Measurements from ENCODE around the gene ACOX3.
"Not testable (repeated sequence)": the region's sequence is repeated elsewhere in the genome, so short reads cannot be mapped to it uniquely, and the experiment has no call there.

The ACOX3 gene

DNA sequence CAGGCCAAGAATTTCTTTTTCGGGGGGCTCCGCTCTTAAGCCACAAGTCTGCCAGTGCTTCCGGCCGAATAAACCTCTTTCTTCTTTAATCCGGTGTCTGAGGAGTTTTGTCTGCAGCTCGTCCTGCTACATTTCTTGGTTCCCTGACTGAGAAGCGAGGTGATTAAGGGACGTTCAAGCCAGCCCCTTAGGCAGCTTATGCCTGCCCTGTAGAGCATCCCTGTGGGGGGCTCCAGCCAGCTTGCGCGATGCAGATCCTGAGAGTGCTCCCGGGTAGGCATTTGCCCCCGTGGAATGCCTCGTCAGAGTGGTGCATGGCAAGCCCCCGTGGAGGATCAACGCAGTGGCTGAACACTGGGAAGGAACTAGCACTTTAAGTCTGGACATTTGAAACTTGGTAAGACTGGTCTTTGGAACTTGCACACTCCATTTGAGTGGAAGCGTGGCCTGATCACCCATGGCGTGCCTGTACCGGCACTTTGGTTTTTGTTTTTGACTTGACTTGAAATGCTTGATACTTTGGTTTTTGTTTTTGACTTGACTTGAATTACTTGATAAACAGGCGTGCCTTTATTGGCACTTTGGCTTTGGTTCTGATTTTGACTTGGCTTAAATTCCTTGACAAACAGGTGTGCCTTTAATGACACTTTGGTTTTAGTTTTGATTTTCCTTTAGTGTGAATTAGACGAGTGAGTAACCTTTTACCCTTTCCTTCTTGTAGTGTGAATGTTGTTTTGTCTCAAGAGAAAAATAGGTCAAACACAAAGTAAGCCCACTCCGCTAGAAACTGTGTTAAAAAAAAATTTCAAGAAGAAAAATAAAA lies 6.1 kb downstream of the ACOX3 start:
- no peak for DNase-seq (ENCODE audit: low read depth in 2 of 2)

DNA sequence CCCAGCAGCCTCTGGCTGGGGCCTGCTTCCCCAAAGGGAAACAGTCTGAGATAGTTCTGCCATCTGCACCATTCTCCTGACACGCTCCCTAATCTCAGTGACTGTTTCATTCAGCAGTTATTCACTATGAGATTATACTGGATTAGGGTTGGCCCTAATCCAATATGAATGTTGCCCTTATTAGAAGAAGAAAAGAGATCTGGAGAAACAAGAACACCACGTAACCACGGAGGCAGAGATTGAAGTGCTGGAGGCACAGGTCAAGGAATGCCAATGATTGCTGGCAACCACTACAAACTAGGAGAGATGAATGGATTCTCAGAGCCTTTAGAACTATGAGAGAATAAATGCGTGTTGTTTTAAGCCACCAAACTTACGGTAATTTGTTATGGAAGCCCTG lies 7.4 kb downstream of the ACOX3 start:
- no peak for DNase-seq (ENCODE audit: low read depth in 2 of 2)

- no peak for DNase-seq (ENCODE audit: low read depth in 2 of 2)
These were observed 9.0 kb downstream of the ACOX3 start for GRCh38 chr4:8431553-8431952.

DNA sequence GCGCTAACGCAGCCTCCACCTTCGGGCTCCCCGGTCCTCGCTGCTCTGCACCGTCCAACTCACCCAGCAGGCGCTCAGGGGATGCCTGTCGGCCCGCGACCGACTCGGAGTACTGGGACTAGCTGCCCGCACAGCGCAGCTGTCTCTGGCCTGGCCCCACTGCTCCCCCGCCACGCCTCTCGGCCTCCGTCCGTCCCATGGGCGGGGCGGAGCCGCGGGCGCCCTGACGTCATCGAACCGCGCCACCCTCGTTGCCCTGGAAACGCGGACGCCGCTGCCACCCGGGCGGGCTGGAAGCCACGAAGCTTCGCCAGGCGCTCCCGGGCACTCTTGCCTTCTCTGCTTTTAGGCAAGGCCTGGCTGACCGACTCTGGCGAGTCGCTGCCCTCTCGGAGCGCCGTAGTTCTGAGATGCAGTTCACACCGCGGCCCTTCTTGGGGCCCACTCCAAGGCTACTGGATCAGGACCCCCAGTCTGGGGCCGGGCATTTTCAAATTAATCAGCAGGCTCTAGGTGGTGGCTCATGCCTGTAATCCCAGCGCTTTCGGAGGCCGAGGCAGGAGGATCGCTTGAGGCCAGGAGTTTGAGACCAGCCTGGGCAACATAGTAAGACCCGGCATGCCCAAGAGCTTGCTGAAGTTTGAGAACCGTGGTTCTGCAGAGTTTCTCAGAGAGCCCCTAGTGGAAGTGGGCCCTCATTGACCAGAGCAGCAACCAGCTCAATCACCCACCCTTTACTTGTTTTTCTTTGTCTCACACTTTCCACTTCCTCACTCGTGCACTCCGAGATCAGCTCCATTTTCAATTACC lies 12.0 kb downstream of the ACOX3 start:
- DNase-seq (ENCODE audit: low read depth in 2 of 2): peak; percentile 72 to 83

DNA sequence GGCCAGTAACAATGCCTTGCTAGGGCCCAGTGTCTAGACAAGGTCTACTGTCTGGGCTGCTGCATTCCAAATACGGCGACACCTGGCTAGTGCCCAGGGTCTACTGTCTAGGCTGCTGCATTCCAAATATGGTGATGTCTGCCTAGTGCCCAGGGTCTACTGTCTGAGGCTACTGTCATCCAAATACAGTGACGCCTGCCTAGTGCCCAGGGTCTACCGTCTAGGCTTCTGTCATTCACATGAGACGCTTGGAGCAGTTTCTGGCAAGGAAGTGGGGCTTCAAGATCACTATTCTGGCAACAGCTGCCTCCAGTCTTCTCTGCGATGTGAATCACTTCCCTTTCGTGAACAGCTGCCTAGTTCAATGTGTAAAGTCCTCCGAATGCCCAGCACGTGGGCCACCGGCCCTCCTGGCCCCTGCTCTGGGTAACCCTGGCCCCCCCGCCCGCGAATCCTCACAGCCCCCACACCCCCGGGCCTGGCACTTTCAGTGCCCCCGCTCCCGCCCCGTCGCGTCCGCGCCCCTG lies 12.7 kb downstream of the ACOX3 start:
- DNase-seq (ENCODE audit: low read depth in 2 of 2): no peak

GRCh38 chr4:8427262-8427661 lies 13.3 kb downstream of the ACOX3 start:
- DNase-seq (ENCODE audit: low read depth in 2 of 2): no peak

GRCh38 chr4:8422786-8423185 lies 17.7 kb downstream of the ACOX3 start:
- DNase-seq (ENCODE audit: low read depth in 2 of 2): no peak

DNA sequence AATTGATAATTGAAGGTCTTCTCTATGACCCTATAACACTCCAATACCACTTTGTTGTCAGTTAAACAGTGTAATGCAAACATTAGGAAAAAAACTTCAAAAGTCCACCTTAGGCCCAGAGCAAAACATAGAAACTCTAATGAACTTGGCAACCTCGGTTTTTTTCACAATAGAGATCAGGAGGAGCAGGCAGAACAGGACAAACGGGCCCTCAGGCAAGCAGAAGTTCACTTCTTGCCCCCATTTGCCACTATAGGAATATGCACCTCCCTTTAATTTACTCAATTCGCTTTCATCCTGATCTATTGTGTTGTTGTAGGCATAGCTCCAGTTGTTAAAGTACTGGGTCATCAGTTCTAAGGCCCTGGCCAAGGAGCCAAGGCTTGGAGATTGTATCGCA lies 18.2 kb downstream of the ACOX3 start:
- no peak for DNase-seq (ENCODE audit: low read depth in 2 of 2)

DNA sequence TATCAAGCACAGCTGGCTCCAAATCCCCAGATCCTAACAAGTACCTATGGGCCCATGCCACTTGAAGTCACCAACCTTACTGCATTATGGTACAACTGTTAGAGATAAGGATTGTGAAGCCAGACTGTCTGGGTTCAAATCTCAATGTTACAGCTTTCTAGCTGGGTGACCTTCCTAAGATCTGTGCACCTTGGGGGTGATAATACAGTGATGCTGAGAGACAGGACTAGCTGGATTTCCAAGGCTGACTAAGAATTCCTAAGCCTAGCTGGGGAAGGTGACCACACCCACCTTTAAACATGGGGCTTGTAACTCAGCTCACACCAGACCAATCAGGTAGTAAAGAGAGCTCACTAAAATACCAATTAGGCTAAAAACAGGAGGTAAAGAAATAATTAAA lies 20.4 kb downstream of the ACOX3 start:
- DNase-seq (ENCODE audit: low read depth in 2 of 2): not testable (repeated sequence)

DNA sequence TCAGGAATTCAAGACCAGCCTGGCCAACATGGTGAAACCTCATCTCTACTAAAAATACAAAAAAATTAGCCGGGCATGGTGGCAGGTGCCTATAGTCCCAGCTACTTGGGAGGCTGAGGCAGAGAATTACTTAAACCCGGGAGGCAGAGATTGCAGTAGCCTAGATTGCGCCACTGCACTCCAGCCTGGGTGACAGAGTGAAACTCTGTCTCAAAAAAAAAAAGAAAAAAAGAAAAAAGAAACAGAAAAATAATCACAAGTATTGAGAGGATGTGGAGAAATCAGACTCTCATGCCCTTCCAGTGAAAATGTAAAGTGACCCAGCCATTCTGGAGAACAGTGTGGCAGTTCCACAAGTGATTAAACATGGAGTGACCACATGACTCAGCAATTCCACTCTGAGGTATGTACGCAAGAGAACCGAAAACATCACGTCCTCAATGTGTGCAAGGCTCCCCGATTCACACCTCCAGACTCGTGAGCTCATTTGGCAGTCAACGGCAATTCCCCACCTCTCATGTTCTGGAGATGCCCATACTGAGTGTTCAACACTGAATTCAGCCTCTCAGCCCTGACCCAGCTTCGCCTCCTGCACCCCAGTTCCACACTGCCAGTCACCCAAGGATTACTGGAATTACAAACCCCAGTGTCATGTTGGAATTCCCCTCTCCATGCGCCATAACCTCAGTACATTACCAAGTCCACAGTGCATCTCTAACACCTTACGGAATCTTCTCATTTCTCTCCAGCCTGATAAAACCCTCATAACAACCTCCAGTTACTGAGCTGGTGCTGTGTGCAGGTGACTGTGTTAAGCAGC lies 21.1 kb downstream of the ACOX3 start:
- peak in 1 of 2 donors; percentile 5 for DNase-seq (ENCODE audit: low read depth in 2 of 2)

DNA sequence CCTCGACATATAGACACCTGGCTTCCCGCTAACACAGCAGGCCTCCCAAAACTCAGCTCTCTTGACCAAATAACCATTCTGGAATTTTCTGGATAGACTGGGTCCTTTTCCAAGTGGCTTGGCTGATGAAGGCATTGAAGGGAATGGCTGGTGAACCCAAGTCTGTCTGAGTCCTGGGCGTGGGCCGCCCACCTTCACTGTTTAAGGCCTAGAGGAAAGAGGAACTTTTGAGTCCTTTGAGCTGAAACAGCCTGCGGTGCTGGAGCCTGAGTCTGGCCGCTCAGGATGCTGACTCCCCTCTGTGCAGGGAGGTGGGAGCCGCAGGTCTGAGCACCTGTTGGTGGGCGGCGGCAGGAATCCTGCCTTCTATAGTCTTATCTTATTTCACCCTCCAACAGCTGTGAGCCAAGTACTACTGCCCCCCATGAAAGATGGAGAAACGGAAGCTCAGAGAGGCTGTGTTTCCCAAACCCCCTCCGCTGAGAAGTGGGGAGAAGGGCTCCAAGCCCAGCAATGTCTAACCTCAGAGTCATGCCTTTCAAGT lies 23.4 kb downstream of the ACOX3 start:
- DNase-seq (ENCODE audit: low read depth in 2 of 2): no peak

DNA sequence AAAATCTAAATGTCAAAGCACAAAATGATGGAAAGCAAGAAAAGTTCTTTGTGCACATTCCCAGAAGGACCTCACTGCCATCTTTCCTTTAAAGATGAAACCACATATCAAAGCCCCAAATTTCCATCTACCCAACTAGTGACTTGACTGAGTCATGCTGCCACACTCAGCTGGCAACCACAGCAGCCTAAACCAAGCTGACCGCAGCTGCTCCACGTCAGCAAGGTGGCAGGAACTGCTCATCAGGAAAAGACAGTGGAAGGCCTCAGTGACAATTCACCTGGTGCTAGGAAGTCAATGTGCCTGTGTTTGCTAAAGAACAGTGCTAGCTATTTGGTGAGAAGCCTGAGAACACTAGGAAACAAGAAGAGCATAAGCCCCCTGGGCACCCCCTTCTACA lies 26.1 kb downstream of the ACOX3 start:
- peak in 1 of 2 donors; percentile 13 for DNase-seq (ENCODE audit: low read depth in 2 of 2)

GRCh38 chr4:8412288-8412687 lies 28.2 kb downstream of the ACOX3 start:
- DNase-seq (ENCODE audit: low read depth in 2 of 2): no peak

DNA sequence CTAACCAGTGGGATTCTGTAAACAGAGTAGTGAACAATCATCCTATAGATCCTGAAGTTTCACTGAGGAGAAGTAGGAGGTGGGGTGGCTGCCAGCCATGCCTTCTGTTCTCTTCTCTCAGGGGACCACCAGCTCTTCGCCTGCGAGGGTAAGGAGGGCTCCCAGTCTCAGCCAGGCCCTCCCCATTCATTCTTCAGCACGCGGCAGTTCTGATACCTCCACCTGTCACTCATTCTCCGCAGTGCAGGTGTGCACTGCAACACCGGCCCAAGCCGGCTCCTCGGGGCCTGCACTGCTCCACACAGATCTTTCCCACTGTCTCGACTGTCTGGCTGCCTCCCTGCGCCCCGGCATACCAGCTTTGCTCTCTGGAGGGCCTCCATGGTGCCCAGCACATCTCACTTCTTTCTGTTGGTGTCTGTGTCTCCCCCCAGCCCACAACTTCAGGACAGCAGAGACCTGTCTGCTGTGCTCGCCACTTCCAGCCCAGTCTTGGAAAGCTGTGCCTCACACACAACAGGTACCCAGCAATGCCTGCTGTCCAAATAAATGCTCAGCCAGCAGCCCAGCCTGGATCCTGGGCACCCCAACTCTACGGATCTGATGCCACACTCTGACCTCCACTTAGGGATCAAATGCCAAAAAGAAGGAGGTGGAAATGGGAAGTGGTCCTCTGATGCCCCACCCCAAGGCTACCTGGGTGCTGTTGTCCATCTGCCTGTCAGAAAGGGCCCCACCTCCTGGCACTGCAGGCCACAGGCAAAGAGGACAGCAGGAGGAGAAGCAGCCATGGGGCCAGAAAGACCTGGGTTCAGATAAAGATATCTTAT lies 29.0 kb downstream of the ACOX3 start:
- DNase-seq (ENCODE audit: low read depth in 2 of 2): no peak

- no peak for DNase-seq (ENCODE audit: low read depth in 2 of 2)
These were observed 29.8 kb downstream of the ACOX3 start for GRCh38 chr4:8410641-8411271.

- no peak for DNase-seq (ENCODE audit: low read depth in 2 of 2)
These were observed 30.4 kb downstream of the ACOX3 start for GRCh38 chr4:8410066-8410625.

- peak; percentile 56 to 73 for DNase-seq (ENCODE audit: low read depth in 2 of 2)
These were observed 31.1 kb downstream of the ACOX3 start for GRCh38 chr4:8409264-8410065.

DNA sequence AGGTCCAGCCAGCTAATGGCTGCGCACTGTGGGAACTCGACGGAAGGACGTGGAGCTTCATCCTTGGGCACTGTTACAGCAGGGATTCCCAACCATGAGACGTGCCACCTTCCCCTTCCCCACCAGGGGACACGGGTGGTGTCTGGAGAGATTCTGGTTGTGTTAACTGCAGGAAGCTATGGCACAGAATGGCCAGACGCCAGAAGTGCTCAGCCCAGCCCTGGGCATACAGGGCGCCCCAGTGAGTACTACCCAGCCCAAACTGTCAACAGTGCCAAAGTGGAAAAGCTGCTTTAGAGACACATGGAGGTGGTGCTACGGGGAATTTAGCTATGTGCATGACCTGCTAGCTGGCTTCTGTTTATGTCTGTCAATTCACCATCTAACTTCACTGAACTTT lies 32.8 kb downstream of the ACOX3 start:
- DNase-seq (ENCODE audit: low read depth in 2 of 2): no peak

GRCh38 chr4:8407316-8407715 lies 33.2 kb downstream of the ACOX3 start:
- no peak for DNase-seq (ENCODE audit: low read depth in 2 of 2)
